Measurements from ENCODE around the gene PRSS53. TPM values are rescaled to one million over a fixed set of nuclear protein-coding genes. Genes with fewer than 3 reads are reported as not detected.

The PRSS53 gene
- total and polyA plus RNA-seq, 2 experiments from 2014 or later, result 0.36 to 2.7 TPM

DNA sequence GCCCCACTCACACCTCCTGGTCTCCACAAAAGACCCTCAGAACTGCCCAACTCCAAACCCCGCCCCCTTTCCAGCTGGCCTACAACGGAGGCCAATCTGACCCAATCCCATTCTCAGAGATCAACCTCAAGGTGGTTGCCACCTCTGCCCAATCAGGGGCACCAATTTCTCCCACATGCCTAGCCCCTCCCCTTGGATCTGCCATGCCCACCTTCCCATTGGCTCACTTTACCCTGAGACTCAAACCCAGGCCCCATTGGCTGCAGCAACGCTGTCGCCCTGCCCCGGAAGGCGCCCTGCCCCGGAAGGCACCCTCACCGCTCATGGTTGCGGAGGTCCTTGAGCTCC lies 25.3 kb downstream of the PRSS53 start:
- no peaks in the 10 kb centered on the region; the same call in 2 of the 3 replicates for H3K4me1 Mint-ChIP-seq
- H2AFZ ChIP-seq, result no peak overlapping the region

GRCh38 chr16:31061813-31062440 lies 26.8 kb downstream of the PRSS53 start:
- H3K4me3 ChIP-seq, result no peak overlapping the region
- no peaks in the 10 kb centered on the region for H3K9me2 ChIP-seq (ENCODE audit: insufficient read depth)
- no peaks in the 10 kb centered on the region for H3K9me3 Mint-ChIP-seq
- H3K79me2 ChIP-seq (replicated peaks; ENCODE audit: insufficient read depth), result peaks cover 9% of the 10 kb centered on the region
- H3K36me3 Mint-ChIP-seq (ENCODE audit: low read depth), result peaks cover 30% of the 10 kb centered on the region
- no peak overlapping the region for H3K27ac ChIP-seq (ENCODE audit: low read depth)
- no peaks in the 10 kb centered on the region; the same call in 2 of the 3 replicates for H3K4me1 Mint-ChIP-seq
- H2AFZ ChIP-seq, result no peak overlapping the region
- no peaks in the 10 kb centered on the region for H3K27me3 ChIP-seq (ENCODE audit: insufficient read depth)
- ATAC-seq (no peak), DNase-seq (ENCODE audit: low spot score) (no peak)
- no peak overlapping the region for H3K27ac Mint-ChIP-seq
- peaks cover 7% of the 10 kb centered on the region for H4K20me1 ChIP-seq (replicated peaks; ENCODE audit: insufficient read depth)
- H3K4me3 Mint-ChIP-seq, result no peak overlapping the region
- no peaks in the 10 kb centered on the region for H3K36me3 ChIP-seq (ENCODE audit: insufficient read depth)
- H3F3A ChIP-seq (replicated peaks; ENCODE audit: low read depth), result no peaks in the 10 kb centered on the region
- H3K4me2 ChIP-seq, result no peak overlapping the region
- peaks cover 2% of the 10 kb centered on the region for H3K27me3 Mint-ChIP-seq (ENCODE audit: insufficient read depth, low read depth, poor library complexity)
- H3K4me1 ChIP-seq (ENCODE audit: insufficient read depth), result no peaks in the 10 kb centered on the region
- TF ChIP-seq, protein P1, sequence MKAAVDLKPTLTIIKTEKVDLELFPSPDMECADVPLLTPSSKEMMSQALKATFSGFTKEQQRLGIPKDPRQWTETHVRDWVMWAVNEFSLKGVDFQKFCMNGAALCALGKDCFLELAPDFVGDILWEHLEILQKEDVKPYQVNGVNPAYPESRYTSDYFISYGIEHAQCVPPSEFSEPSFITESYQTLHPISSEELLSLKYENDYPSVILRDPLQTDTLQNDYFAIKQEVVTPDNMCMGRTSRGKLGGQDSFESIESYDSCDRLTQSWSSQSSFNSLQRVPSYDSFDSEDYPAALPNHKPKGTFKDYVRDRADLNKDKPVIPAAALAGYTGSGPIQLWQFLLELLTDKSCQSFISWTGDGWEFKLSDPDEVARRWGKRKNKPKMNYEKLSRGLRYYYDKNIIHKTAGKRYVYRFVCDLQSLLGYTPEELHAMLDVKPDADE (IDR thresholded peaks at IDR 0.05), result no peak
- TF ChIP-seq EZH2phosphoT487 (IDR thresholded peaks at IDR 0.05; ENCODE audit: unreplicated experiment) (no peak), EZH2 (IDR thresholded peaks at IDR 0.05; ENCODE audit: low read depth, unreplicated experiment) (no peak), CTCF (conservative IDR thresholded peaks at IDR 0.05; ENCODE audit: low read depth in 2 of 2) (no peak)

More for the DNA sequence above, 25.3 kb downstream of the PRSS53 start:
- Histone ChIP-seq H3K4me3 (no peak overlapping the region), H3K9me2 (ENCODE audit: insufficient read depth) (no peaks in the 10 kb centered on the region), H3K79me2 (replicated peaks; ENCODE audit: insufficient read depth) (peaks cover 21% of the 10 kb centered on the region), H3K27me3 (ENCODE audit: insufficient read depth) (no peaks in the 10 kb centered on the region), H3K4me1 (ENCODE audit: insufficient read depth) (no peaks in the 10 kb centered on the region), H3K4me2 (no peak overlapping the region), H4K20me1 (replicated peaks; ENCODE audit: insufficient read depth) (peaks cover 7% of the 10 kb centered on the region), H3K27ac (ENCODE audit: low read depth) (no peak overlapping the region), H3K36me3 (ENCODE audit: insufficient read depth) (no peaks in the 10 kb centered on the region), H3F3A (replicated peaks; ENCODE audit: low read depth) (no peaks in the 10 kb centered on the region)
- Mint-ChIP-seq H3K9me3 (no peaks in the 10 kb centered on the region), H3K4me3 (no peak overlapping the region), H3K27me3 (ENCODE audit: insufficient read depth, low read depth, poor library complexity) (no peaks in the 10 kb centered on the region), H3K36me3 (ENCODE audit: low read depth) (peaks cover 30% of the 10 kb centered on the region), H3K27ac (peak overlapping the region; percentile 72; the same call in 1 of the 2 replicates)
- DNase-seq (ENCODE audit: low spot score) (peak; percentile 60), ATAC-seq (peak; percentile 72)
- no peak for TF ChIP-seq ZNF114 (CRISPR knock-in tag; IDR thresholded peaks at IDR 0.05)
- TF ChIP-seq, protein P1 (IDR thresholded peaks at IDR 0.05), result no peak
- TF ChIP-seq REST (IDR thresholded peaks at IDR 0.05; ENCODE audit: unreplicated experiment), result no peak
- TF ChIP-seq NANOG (IDR thresholded peaks at IDR 0.05; ENCODE audit: borderline replicate concordance), result no peak
